ENCODE results near the gene CCL20.
"Not testable (repeated sequence)": the region's sequence is repeated elsewhere in the genome, so short reads cannot be mapped to it uniquely, and the experiment has no call there.

CCL20 gene

GRCh38 chr2:227839339-227840129 lies 25.9 kb downstream of the CCL20 start:
- not testable (repeated sequence) for DNase-seq

- no peak for DNase-seq
Observed at GRCh38 chr2:227846831-227847230, 33.2 kb downstream of the CCL20 start.

- no peak for DNase-seq
Observed at GRCh38 chr2:227848146-227848545, 34.5 kb downstream of the CCL20 start.

GRCh38 chr2:227848586-227848985 lies 34.9 kb downstream of the CCL20 start:
- no peak for DNase-seq

- no peak for DNase-seq
Observed at GRCh38 chr2:227849906-227850305, 36.3 kb downstream of the CCL20 start.

GRCh38 chr2:227853204-227853629 lies 39.6 kb downstream of the CCL20 start:
- peak; percentile 78 for DNase-seq

GRCh38 chr2:227853765-227854271 lies 40.2 kb downstream of the CCL20 start:
- DNase-seq = peak; percentile 58

GRCh38 chr2:227855440-227855839 lies 41.8 kb downstream of the CCL20 start:
- DNase-seq = no peak

- DNase-seq = no peak
Observed at GRCh38 chr2:227856697-227857096, 43.1 kb downstream of the CCL20 start.

- no peak for DNase-seq
Observed at GRCh38 chr2:227860221-227860641, 46.6 kb downstream of the CCL20 start.

- no peak for DNase-seq
Observed at GRCh38 chr2:227861011-227861410, 47.4 kb downstream of the CCL20 start.

- DNase-seq = no peak
Observed at GRCh38 chr2:227862227-227862740, 48.6 kb downstream of the CCL20 start.

- no peak for DNase-seq
Observed at GRCh38 chr2:227862741-227863588, 49.3 kb downstream of the CCL20 start.

GRCh38 chr2:227864161-227864756 lies 50.6 kb downstream of the CCL20 start:
- no peak for DNase-seq

GRCh38 chr2:227865291-227865690 lies 51.6 kb downstream of the CCL20 start:
- no peak for DNase-seq
